Measurements from ENCODE around the gene TMEM232.

Gene TMEM232

GRCh38 chr5:110386782-110387181, 339.7 kb downstream of the TMEM232 start:
- no peak for DNase-seq

- DNase-seq = no peak
These were observed 343.2 kb downstream of the TMEM232 start for GRCh38 chr5:110383231-110383630.

GRCh38 chr5:110377943-110378342, 348.5 kb downstream of the TMEM232 start:
- DNase-seq = no peak

- no peak for DNase-seq
These were observed 349.1 kb downstream of the TMEM232 start for GRCh38 chr5:110377361-110377760.

- DNase-seq = no peak
These were observed 350.1 kb downstream of the TMEM232 start for GRCh38 chr5:110376281-110376951.

- DNase-seq = no peak
These were observed 354.8 kb downstream of the TMEM232 start for GRCh38 chr5:110371725-110372041.

- DNase-seq = no peak
These were observed 355.3 kb downstream of the TMEM232 start for GRCh38 chr5:110371011-110371724.

Data from T-helper 1 cell (primary cell).